SK-N-MC (cell line): Measurements from ENCODE around the gene PPP2R2C.

ENCODE experiments used
- EZH2 ChIP-seq: fragments of 200-600 bp; sonication (generic); IDR thresholded peaks from one replicate; pipeline ENCODE4 v1.6.1; 2017; ENCODE audit warnings: antibody characterized with exemption
- POLR2AphosphoS5 ChIP-seq: IDR thresholded peaks from 2 replicates; pipeline ENCODE4 v1.6.1; 2012; ENCODE audit warnings: mild to moderate bottlenecking, low read depth, low read length, borderline replicate concordance

GRCh38 chr4:6441758-6442157 lies 30.7 kb downstream of the PPP2R2C start:
- TF ChIP-seq POLR2AphosphoS5, result no peak
- TF ChIP-seq EZH2, result no peak
